ENCODE measurements around the gene C1QC.

C1QC gene

DNA sequence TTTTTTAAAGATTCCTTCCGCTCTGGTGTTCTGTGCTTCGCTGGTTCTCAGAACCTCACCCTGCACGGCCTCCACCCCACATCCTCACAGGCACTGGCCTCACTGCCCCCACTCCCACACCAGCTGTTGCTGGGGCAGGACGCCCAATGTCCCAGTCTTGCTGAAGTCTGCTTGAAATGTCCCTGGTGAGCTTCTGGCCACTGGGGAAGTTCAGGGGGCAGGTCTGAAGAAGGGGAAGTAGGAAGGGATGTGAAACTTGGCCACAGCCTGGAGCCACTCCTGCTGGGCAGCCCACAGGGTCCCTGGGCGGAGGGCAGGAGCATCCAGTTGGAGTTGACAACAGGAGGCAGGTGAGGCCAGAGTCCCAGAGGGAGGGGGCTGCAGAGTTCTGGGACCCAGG lies 7.1 kb upstream of the C1QC start, which contains the start of gene C1QA:
Gene C1QA (plus strand): TSS at position 276 of the 400 bp plus-strand sequence. CDS start 989 bp downstream, outside the sequence.
- TF ChIP-seq, protein P1, sequence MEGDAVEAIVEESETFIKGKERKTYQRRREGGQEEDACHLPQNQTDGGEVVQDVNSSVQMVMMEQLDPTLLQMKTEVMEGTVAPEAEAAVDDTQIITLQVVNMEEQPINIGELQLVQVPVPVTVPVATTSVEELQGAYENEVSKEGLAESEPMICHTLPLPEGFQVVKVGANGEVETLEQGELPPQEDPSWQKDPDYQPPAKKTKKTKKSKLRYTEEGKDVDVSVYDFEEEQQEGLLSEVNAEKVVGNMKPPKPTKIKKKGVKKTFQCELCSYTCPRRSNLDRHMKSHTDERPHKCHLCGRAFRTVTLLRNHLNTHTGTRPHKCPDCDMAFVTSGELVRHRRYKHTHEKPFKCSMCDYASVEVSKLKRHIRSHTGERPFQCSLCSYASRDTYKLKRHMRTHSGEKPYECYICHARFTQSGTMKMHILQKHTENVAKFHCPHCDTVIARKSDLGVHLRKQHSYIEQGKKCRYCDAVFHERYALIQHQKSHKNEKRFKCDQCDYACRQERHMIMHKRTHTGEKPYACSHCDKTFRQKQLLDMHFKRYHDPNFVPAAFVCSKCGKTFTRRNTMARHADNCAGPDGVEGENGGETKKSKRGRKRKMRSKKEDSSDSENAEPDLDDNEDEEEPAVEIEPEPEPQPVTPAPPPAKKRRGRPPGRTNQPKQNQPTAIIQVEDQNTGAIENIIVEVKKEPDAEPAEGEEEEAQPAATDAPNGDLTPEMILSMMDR (conservative IDR thresholded peaks at IDR 0.05; ENCODE audit: control insufficient read depth, insufficient read depth, low read depth, low read length), result no peak
- no peak for DNase-seq (ENCODE audit: low read depth)
- no peak within 1 kb of the TSS for H3K4me3 ChIP-seq (ENCODE audit: control insufficient read depth, low read depth, low read length)

DNA sequence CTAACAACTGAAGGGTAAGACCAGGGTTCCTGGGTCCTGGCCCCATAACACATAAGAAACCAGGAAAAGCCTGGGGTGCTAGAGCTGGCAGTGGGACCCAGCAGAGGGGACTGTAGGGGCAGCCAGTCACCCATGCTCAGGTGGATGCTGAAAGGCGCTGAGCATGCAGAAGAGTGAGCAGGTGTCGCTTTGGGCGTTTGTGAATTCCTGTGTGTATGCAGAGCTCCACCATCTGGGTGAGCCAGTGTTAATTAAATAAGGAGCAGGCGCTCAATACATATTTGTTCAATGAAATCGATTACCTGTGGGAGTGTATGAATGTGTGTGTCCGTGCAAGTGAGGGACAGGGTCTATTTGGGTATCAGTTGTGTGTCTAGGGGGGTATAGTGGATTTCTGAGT lies 6.5 kb upstream of the C1QC start:
- H3K4me3 ChIP-seq (ENCODE audit: control insufficient read depth, low read depth, low read length), result no peak overlapping the region
- DNase-seq (ENCODE audit: low read depth), result no peak
- TF ChIP-seq, protein P1 (conservative IDR thresholded peaks at IDR 0.05; ENCODE audit: control insufficient read depth, insufficient read depth, low read depth, low read length), result no peak

DNA sequence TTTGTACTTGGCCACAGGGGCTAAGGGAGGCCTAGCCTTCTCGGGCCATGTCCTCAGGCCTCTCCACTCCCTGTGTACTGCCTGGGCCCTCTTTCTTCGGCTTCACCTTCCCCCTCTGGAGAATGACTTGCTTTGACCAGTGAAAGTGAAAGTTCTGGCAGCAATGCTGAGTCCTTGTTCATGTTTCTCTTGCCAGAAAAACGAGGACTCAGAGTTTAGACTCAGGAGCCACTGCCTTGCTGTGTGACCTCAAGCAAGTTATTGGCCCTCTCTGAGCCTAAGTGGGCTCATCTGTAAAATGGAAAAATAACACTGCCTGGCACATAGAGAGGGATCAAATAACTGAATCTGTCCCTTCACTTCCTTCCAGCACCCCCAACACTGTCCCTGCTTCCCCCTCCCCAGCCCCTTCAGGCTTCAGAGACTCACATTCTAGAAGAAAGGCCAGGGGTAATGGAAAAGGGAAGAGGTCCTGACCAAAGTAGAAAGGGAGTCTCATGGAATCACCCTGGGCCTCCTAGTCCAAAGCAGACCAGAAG lies 5.5 kb upstream of the C1QC start:
- TF ChIP-seq, protein P1 (conservative IDR thresholded peaks at IDR 0.05; ENCODE audit: control insufficient read depth, insufficient read depth, low read depth, low read length), result no peak
- no peak for DNase-seq (ENCODE audit: low read depth)
- no peak overlapping the region for H3K4me3 ChIP-seq (ENCODE audit: control insufficient read depth, low read depth, low read length)

DNA sequence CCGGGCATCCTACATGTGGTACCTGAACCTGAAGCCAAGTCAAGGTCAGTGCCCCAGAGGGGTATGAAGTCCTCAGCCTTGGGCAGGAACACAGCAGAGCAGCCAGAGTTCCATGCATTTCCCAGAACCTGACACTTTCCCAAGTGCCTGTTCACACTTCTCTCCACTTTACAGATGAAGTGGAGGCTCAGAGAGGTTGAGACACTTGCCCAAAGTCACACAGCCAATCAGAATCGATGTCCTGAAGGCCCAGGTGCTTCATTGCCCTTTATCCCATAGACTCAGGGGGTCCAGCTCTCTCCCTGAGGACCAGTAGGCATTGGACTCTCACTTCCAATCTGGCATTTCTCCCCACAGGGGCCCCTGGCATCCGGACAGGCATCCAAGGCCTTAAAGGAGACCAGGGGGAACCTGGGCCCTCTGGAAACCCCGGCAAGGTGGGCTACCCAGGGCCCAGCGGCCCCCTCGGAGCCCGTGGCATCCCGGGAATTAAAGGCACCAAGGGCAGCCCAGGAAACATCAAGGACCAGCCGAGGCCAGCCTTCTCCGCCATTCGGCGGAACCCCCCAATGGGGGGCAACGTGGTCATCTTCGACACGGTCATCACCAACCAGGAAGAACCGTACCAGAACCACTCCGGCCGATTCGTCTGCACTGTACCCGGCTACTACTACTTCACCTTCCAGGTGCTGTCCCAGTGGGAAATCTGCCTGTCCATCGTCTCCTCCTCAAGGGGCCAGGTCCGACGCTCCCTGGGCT lies 4.8 kb upstream of the C1QC start:
- no peak overlapping the region for H3K4me3 ChIP-seq (ENCODE audit: control insufficient read depth, low read depth, low read length)
- no peak for DNase-seq (ENCODE audit: low read depth)
- TF ChIP-seq, protein P1 (conservative IDR thresholded peaks at IDR 0.05; ENCODE audit: control insufficient read depth, insufficient read depth, low read depth, low read length), result no peak

DNA sequence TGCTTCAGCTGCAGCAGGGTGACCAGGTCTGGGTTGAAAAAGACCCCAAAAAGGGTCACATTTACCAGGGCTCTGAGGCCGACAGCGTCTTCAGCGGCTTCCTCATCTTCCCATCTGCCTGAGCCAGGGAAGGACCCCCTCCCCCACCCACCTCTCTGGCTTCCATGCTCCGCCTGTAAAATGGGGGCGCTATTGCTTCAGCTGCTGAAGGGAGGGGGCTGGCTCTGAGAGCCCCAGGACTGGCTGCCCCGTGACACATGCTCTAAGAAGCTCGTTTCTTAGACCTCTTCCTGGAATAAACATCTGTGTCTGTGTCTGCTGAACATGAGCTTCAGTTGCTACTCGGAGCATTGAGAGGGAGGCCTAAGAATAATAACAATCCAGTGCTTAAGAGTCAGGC lies 4.1 kb upstream of the C1QC start:
- TF ChIP-seq, protein P1 (conservative IDR thresholded peaks at IDR 0.05; ENCODE audit: control insufficient read depth, insufficient read depth, low read depth, low read length), result no peak
- peak; percentile 42 for DNase-seq (ENCODE audit: low read depth)
- H3K4me3 ChIP-seq (ENCODE audit: control insufficient read depth, low read depth, low read length), result no peak overlapping the region

DNA sequence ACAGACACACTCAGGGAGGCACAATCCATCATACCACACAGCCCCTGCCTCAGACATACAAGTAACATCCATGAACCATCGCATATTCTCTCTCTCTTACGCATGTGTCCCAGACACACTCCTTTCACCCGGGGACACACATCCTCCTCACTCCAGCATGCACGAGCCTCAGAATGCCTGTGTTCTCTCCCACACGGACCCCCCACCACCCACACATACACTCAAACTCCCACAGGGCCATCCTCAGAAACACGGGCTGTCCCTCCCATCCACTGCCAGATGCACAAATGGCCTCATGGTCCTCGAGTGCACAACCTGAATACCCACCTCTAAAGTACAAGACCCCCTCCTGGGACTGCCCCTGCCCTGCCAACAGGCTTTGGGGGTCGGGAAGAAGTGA lies 2.2 kb upstream of the C1QC start:
- no peak overlapping the region for H3K4me3 ChIP-seq (ENCODE audit: control insufficient read depth, low read depth, low read length)
- DNase-seq (ENCODE audit: low read depth), result no peak
- TF ChIP-seq, protein P1 (conservative IDR thresholded peaks at IDR 0.05; ENCODE audit: control insufficient read depth, insufficient read depth, low read depth, low read length), result no peak

Data from fibroblast of mammary gland (primary cell).